WTC11 (cell line): ENCODE measurements around the gene STXBP1.

Source experiments
- CTCF ChIP-seq: fragments of 200-600 bp; IDR thresholded peaks from 2 replicates; pipeline ENCODE4 v1.8.0; 2022; ENCODE audit warnings: antibody characterized with exemption
- MYBL2 ChIP-seq: sonication (generic); formaldehyde crosslinking; IDR thresholded peaks from 2 replicates; pipeline ENCODE4 v1.8.1; 2023; ENCODE audit warnings: mild to moderate bottlenecking, moderate library complexity, missing genetic modification reagents
- RELA ChIP-seq: sonication (generic); formaldehyde crosslinking; IDR thresholded peaks from 2 replicates; pipeline ENCODE4 v1.8.1; 2022; ENCODE audit warnings: missing genetic modification reagents, mild to moderate bottlenecking, borderline replicate concordance
- ZNF219 ChIP-seq: sonication (generic); formaldehyde crosslinking; IDR thresholded peaks from 2 replicates; pipeline ENCODE4 v1.8.0; 2023; ENCODE audit warnings: missing genetic modification reagents, mild to moderate bottlenecking, borderline replicate concordance
- ZNF281 ChIP-seq: sonication (generic); formaldehyde crosslinking; IDR thresholded peaks from 2 replicates; pipeline ENCODE4 v1.8.0; 2023; ENCODE audit warnings: mild to moderate bottlenecking, missing genetic modification reagents
- TF ChIP-seq, protein P1 (sequence below): sonication (generic); formaldehyde crosslinking; IDR thresholded peaks from 2 replicates; pipeline ENCODE4 v1.8.1; 2023; ENCODE audit warnings: mild to moderate bottlenecking, missing genetic modification reagents
- TF ChIP-seq, protein P2 (sequence below): sonication (generic); formaldehyde crosslinking; IDR thresholded peaks from 2 replicates; pipeline ENCODE4 v1.8.1; 2023; ENCODE audit warnings: mild to moderate bottlenecking, moderate library complexity, missing genetic modification reagents
- TF ChIP-seq, protein P3 (sequence below): sonication (generic); formaldehyde crosslinking; IDR thresholded peaks from 2 replicates; pipeline ENCODE4 v1.8.0; 2022; ENCODE audit warnings: mild to moderate bottlenecking, missing genetic modification reagents
- TF ChIP-seq, protein P4 (sequence below): sonication (generic); formaldehyde crosslinking; IDR thresholded peaks from 2 replicates; pipeline ENCODE4 v1.8.1; 2023; ENCODE audit warnings: mild to moderate bottlenecking, missing genetic modification reagents, borderline replicate concordance

DNA sequence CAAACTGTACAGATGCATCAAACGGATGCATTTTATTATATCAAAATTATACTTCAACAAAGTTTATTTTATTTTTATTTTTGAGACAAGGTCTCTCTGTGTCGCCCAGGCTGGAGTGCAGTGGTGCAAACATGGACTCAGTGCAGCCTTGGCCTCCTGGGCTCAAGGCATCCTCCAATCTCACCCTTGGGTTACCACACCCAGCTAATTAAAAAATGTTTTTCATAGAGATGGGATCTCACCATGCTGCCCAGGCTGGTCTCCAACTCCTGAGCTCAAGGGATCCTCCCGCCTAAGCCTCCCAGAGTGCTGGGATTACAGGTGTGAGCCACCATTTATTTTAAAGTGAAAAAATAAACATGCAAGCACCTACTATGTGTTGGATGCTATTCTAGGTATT lies 40.1 kb upstream of the STXBP1 start:
- TF ChIP-seq, protein P1, sequence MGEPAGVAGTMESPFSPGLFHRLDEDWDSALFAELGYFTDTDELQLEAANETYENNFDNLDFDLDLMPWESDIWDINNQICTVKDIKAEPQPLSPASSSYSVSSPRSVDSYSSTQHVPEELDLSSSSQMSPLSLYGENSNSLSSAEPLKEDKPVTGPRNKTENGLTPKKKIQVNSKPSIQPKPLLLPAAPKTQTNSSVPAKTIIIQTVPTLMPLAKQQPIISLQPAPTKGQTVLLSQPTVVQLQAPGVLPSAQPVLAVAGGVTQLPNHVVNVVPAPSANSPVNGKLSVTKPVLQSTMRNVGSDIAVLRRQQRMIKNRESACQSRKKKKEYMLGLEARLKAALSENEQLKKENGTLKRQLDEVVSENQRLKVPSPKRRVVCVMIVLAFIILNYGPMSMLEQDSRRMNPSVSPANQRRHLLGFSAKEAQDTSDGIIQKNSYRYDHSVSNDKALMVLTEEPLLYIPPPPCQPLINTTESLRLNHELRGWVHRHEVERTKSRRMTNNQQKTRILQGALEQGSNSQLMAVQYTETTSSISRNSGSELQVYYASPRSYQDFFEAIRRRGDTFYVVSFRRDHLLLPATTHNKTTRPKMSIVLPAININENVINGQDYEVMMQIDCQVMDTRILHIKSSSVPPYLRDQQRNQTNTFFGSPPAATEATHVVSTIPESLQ (CRISPR knock-in tag) = no peak
- TF ChIP-seq CTCF (no peak), ZNF281 (CRISPR knock-in tag) (no peak), RELA (CRISPR knock-in tag) (no peak), MYBL2 (CRISPR knock-in tag) (no peak), ZNF219 (CRISPR knock-in tag) (no peak)
- TF ChIP-seq, protein P2, sequence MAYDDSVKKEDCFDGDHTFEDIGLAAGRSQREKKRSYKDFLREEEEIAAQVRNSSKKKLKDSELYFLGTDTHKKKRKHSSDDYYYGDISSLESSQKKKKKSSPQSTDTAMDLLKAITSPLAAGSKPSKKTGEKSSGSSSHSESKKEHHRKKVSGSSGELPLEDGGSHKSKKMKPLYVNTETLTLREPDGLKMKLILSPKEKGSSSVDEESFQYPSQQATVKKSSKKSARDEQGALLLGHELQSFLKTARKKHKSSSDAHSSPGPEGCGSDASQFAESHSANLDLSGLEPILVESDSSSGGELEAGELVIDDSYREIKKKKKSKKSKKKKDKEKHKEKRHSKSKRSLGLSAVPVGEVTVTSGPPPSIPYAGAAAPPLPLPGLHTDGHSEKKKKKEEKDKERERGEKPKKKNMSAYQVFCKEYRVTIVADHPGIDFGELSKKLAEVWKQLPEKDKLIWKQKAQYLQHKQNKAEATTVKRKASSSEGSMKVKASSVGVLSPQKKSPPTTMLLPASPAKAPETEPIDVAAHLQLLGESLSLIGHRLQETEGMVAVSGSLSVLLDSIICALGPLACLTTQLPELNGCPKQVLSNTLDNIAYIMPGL = no peak
- TF ChIP-seq, protein P3, sequence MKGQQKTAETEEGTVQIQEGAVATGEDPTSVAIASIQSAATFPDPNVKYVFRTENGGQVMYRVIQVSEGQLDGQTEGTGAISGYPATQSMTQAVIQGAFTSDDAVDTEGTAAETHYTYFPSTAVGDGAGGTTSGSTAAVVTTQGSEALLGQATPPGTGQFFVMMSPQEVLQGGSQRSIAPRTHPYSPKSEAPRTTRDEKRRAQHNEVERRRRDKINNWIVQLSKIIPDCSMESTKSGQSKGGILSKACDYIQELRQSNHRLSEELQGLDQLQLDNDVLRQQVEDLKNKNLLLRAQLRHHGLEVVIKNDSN = no peak
- TF ChIP-seq, protein P4, sequence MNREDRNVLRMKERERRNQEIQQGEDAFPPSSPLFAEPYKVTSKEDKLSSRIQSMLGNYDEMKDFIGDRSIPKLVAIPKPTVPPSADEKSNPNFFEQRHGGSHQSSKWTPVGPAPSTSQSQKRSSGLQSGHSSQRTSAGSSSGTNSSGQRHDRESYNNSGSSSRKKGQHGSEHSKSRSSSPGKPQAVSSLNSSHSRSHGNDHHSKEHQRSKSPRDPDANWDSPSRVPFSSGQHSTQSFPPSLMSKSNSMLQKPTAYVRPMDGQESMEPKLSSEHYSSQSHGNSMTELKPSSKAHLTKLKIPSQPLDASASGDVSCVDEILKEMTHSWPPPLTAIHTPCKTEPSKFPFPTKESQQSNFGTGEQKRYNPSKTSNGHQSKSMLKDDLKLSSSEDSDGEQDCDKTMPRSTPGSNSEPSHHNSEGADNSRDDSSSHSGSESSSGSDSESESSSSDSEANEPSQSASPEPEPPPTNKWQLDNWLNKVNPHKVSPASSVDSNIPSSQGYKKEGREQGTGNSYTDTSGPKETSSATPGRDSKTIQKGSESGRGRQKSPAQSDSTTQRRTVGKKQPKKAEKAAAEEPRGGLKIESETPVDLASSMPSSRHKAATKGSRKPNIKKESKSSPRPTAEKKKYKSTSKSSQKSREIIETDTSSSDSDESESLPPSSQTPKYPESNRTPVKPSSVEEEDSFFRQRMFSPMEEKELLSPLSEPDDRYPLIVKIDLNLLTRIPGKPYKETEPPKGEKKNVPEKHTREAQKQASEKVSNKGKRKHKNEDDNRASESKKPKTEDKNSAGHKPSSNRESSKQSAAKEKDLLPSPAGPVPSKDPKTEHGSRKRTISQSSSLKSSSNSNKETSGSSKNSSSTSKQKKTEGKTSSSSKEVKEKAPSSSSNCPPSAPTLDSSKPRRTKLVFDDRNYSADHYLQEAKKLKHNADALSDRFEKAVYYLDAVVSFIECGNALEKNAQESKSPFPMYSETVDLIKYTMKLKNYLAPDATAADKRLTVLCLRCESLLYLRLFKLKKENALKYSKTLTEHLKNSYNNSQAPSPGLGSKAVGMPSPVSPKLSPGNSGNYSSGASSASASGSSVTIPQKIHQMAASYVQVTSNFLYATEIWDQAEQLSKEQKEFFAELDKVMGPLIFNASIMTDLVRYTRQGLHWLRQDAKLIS (CRISPR knock-in tag) = no peak
